GM23338 (cell line): Measurements from ENCODE around the gene CORO2A.

Experiments
- CREB1 ChIP-seq: fragments of 250-450 bp; sonication (Bioruptor Pico); IDR thresholded peaks from 2 replicates; pipeline ENCODE4 v1.5.0; 2020; ENCODE audit warnings: low read depth, mild to moderate bottlenecking, moderate library complexity
- CTCF ChIP-seq, 2 experiments: fragments of 200-600 bp in 1 of 2; sonication (generic) in 1 of 2; conservative IDR thresholded peaks; 2 replicates each; pipeline versions ENCODE4 v1.5.1 to v1.6.1; 2016 to 2017; ENCODE audit warnings: antibody characterized with exemption in 2 of 2, low read depth in 2 of 2, mild to moderate bottlenecking in 2 of 2, moderate library complexity in 1 of 2
- ETS1 ChIP-seq: IDR thresholded peaks from 2 replicates; pipeline ENCODE4 v1.6.1; 2016; ENCODE audit warnings: antibody characterized with exemption
- EZH2 ChIP-seq: fragments of 200-600 bp; sonication (generic); IDR thresholded peaks from one replicate; pipeline ENCODE4 v1.8.0; 2017; ENCODE audit warnings: antibody characterized with exemption, mild to moderate bottlenecking, low read depth; ENCODE audit not compliant: unreplicated experiment
- EZH2phosphoT487 ChIP-seq: fragments of 200-600 bp; sonication (generic); IDR thresholded peaks from one replicate; pipeline ENCODE4 v1.8.1; 2018; ENCODE audit warnings: antibody characterized with exemption; ENCODE audit not compliant: unreplicated experiment
- JUNB ChIP-seq: IDR thresholded peaks from one replicate; pipeline ENCODE4 v1.6.1; 2016; ENCODE audit warnings: antibody characterized with exemption; ENCODE audit not compliant: unreplicated experiment
- NANOG ChIP-seq: IDR thresholded peaks from 2 replicates; pipeline ENCODE4 v1.6.1; 2016; ENCODE audit warnings: antibody characterized with exemption, borderline replicate concordance
- POLR2AphosphoS5 ChIP-seq: IDR thresholded peaks from 2 replicates; pipeline ENCODE4 v1.6.1; 2016; ENCODE audit warnings: antibody characterized with exemption, low read depth
- REST ChIP-seq: IDR thresholded peaks from one replicate; pipeline ENCODE4 v1.6.1; 2018; ENCODE audit warnings: antibody characterized with exemption; ENCODE audit not compliant: unreplicated experiment
- STAT1 ChIP-seq: IDR thresholded peaks from one replicate; pipeline ENCODE4 v1.6.1; 2016; ENCODE audit warnings: antibody characterized with exemption; ENCODE audit not compliant: unreplicated experiment
- ZNF114 ChIP-seq: fragments of 250-450 bp; sonication (Bioruptor Pico); IDR thresholded peaks from 2 replicates; pipeline ENCODE4 v1.5.0; 2020; ENCODE audit warnings: mild to moderate bottlenecking, moderate library complexity
- ZNF331 ChIP-seq: fragments of 250-450 bp; sonication (Bioruptor Pico); IDR thresholded peaks from 2 replicates; pipeline ENCODE4 v1.5.0; 2020; ENCODE audit warnings: low read depth, mild to moderate bottlenecking, moderate library complexity

GRCh38 chr9:98229620-98230019 is 37.2 kb upstream of the CORO2A start:
- no peak for TF ChIP-seq POLR2AphosphoS5
- no peak for TF ChIP-seq ETS1
- no peak for TF ChIP-seq CTCF (conservative IDR thresholded peaks at IDR 0.05; ENCODE audit: low read depth in 2 of 2)
- no peak for TF ChIP-seq REST
- TF ChIP-seq STAT1 = no peak
- no peak for TF ChIP-seq CREB1 (CRISPR knock-in tag)
- TF ChIP-seq EZH2 = no peak
- TF ChIP-seq NANOG = no peak
- no peak for TF ChIP-seq EZH2phosphoT487
- no peak for TF ChIP-seq JUNB
- TF ChIP-seq ZNF331 (CRISPR knock-in tag) = no peak
- no peak for TF ChIP-seq ZNF114 (CRISPR knock-in tag)
